ENCODE results near the gene FILIP1.

DNA sequence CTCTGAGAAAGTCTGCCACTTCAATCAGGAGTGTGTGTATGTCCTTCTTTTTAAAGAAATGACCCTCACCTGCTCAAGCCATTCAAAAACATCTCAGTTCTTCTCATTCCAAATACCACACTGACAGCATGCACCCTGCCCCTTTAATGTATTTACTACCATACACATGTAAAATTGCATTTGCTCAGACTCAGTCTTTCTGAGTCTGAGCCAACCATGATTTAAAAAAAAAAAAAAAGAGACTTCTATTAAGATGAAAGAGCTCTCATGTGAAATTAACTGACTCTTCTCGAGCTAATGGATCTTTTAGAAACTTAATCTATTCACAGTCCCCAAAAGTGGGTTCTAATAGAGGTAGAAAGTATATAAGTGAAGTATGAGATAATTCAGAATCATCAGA is 1.4 kb upstream of the FILIP1 start:
- TF ChIP-seq CTCF (IDR thresholded peaks at IDR 0.05) = no peak
- TF ChIP-seq POLR2AphosphoS5 (IDR thresholded peaks at IDR 0.05; ENCODE audit: insufficient read depth in 1 of 2, low read depth in 1 of 2) = no peak
- no peak for TF ChIP-seq POLR2A (IDR thresholded peaks at IDR 0.05)
